A673 (cell line): Measurements from ENCODE around the gene TXN2. TPM values are rescaled to one million over a fixed set of nuclear protein-coding genes. Genes with fewer than 3 reads are reported as not detected.
"Not testable (repeated sequence)": the region's sequence is repeated elsewhere in the genome, so short reads cannot be mapped to it uniquely, and the experiment has no call there.

Source experiments
- BruUV-seq: library from RNA; stranded (reverse); fragments of 400-500 nt; replicated peaks from 2 replicates; lab custom pipeline; 2021; lab: Mats Ljungman, UMichigan
- CTCF ChIA-PET: fragments of 300-600 bp; sonication (Branson Sonifier 250); formaldehyde crosslinking; loops from one replicate; lab custom pipeline; 2022; ENCODE audit warnings: antibody characterized with exemption; lab: Charles Lee
- POLR2A ChIA-PET: fragments of 300-600 bp; sonication (Branson Sonifier 250); formaldehyde crosslinking; loops from one replicate; lab custom pipeline; 2022; ENCODE audit warnings: antibody characterized with exemption; ENCODE audit not compliant: low non-redundant PET; lab: Charles Lee
- DNase-seq: peaks from one replicate; pipeline ENCODE4 v3.0.0-alpha.2; 2015; ENCODE audit warnings: low spot score
- H3K27ac ChIP-seq: fragments of 200-600 bp; sonication (generic); 2 replicates; pipeline ENCODE4 v1.5.1; 2016; ENCODE audit warnings: mixed run types, low read depth, mild to moderate bottlenecking, mixed read lengths, antibody characterized with exemption, low read length; ENCODE audit not compliant: poor library complexity, severe bottlenecking
- H3K27me3 ChIP-seq: fragments of 200-600 bp; sonication (generic); replicated peaks from 2 replicates; pipeline ENCODE4 v1.6.1; 2017; ENCODE audit warnings: mixed run types, low read depth, mild to moderate bottlenecking, mixed read lengths, antibody characterized with exemption, low read length; ENCODE audit not compliant: insufficient read depth, poor library complexity
- H3K36me3 ChIP-seq: fragments of 200-600 bp; sonication (generic); 2 replicates; pipeline ENCODE4 v1.6.1; 2016; ENCODE audit warnings: mixed run types, mild to moderate bottlenecking, mixed read lengths, antibody characterized with exemption, low read length; ENCODE audit not compliant: insufficient read depth, poor library complexity, severe bottlenecking
- H3K4me1 ChIP-seq: fragments of 200-600 bp; sonication (generic); 2 replicates; pipeline ENCODE4 v1.6.1; 2017; ENCODE audit warnings: mixed run types, mild to moderate bottlenecking, mixed read lengths, antibody characterized with exemption, low read length; ENCODE audit not compliant: insufficient read depth, poor library complexity, severe bottlenecking
- H3K4me3 ChIP-seq: fragments of 200-600 bp; sonication (generic); 2 replicates; pipeline ENCODE4 v1.5.1; 2016; ENCODE audit warnings: low read depth, mixed run types, mild to moderate bottlenecking, mixed read lengths, low read length; ENCODE audit not compliant: poor library complexity, severe bottlenecking
- H3K9me3 ChIP-seq: fragments of 200-600 bp; sonication (generic); 2 replicates; pipeline ENCODE4 v1.6.1; 2016; ENCODE audit warnings: mixed run types, low read depth, mild to moderate bottlenecking, mixed read lengths, antibody characterized with exemption, low read length; ENCODE audit not compliant: poor library complexity, severe bottlenecking
- CTCF ChIP-seq: fragments of 300-800, 200-600 bp; sonication (generic); conservative IDR thresholded peaks from 2 replicates; pipeline ENCODE4 v1.5.1; 2017; ENCODE audit warnings: low read depth, mild to moderate bottlenecking, antibody characterized with exemption, low read length, moderate library complexity, mixed read lengths
- EZH2 ChIP-seq: fragments of 200-600 bp; sonication (generic); IDR thresholded peaks from 2 replicates; pipeline ENCODE4 v1.6.1; 2017; ENCODE audit warnings: borderline replicate concordance, low read depth, mild to moderate bottlenecking, mixed read lengths, antibody characterized with exemption, low read length; ENCODE audit not compliant: poor library complexity, severe bottlenecking
- intact Hi-C: fragments of 100-400 bp; cut with micrococcal nuclease; formaldehyde crosslinking; loops from one replicate; pipeline ENCODE4 v1.10.0; 2022; ENCODE audit not compliant: unreplicated experiment
- total RNA-seq: library from RNA; stranded (reverse); gene quantifications from 2 replicates; pipeline ENCODE4 v1.2.3, GENCODE V29; 2021

The TXN2 gene
- total RNA-seq, 1 experiment from 2014 or later = 85.4 TPM

- Histone ChIP-seq H3K4me3 (peak overlapping the region; percentile 41), H3K36me3 (no peaks in the 10 kb centered on the region), H3K4me1 (peaks cover 15% of the 10 kb centered on the region), H3K27ac (peak overlapping the region; percentile 91), H3K9me3 (no peaks in the 10 kb centered on the region), H3K27me3 (no peaks in the 10 kb centered on the region)
- ChIA-PET POLR2A (interaction anchor here (0.5 kb wide), 1 partner anchor 36 kb away, joined by 6 read pairs; no protein-coding TSS in a partner anchor), CTCF (no interaction called here)
- no TSS peak for BruUV-seq
- no peak for TF ChIP-seq CTCF
- TF ChIP-seq EZH2 = no peak
- intact Hi-C loops = loop anchor here (5.0 kb wide), 1 partner anchor 69 kb away; the partner anchor contains the start of gene MYH9
- DNase-seq = no peak
These were observed 25.6 kb downstream of the TXN2 start for GRCh38 chr22:36455571-36456463.

- Histone ChIP-seq H3K4me3 (peak overlapping the region; percentile 41), H3K4me1 (peaks cover 15% of the 10 kb centered on the region), H3K27me3 (no peaks in the 10 kb centered on the region), H3K36me3 (no peaks in the 10 kb centered on the region), H3K9me3 (no peaks in the 10 kb centered on the region), H3K27ac (peak overlapping the region; percentile 91)
- TF ChIP-seq EZH2 (no peak), CTCF (0 out of 2 replicates have a peak, but pooled peaks have one; percentile 21)
- POLR2A ChIA-PET = interaction anchor here (0.5 kb wide), 1 partner anchor 35 kb away, joined by 6 read pairs; no protein-coding TSS in a partner anchor
- peak; percentile 88 for DNase-seq
- intact Hi-C loops = loop anchor here (5.0 kb wide), 1 partner anchor 68 kb away; the partner anchor contains the start of gene MYH9
- CTCF ChIA-PET = interaction anchor here (0.6 to 0.8 kb wide), 3 partner anchors 15 to 168 kb away, joined by 4 to 8 read pairs (median 5); partner anchors contain the start of gene TXN2
- BruUV-seq = no TSS peak
These were observed 26.4 kb downstream of the TXN2 start for GRCh38 chr22:36454916-36455570.

DNA sequence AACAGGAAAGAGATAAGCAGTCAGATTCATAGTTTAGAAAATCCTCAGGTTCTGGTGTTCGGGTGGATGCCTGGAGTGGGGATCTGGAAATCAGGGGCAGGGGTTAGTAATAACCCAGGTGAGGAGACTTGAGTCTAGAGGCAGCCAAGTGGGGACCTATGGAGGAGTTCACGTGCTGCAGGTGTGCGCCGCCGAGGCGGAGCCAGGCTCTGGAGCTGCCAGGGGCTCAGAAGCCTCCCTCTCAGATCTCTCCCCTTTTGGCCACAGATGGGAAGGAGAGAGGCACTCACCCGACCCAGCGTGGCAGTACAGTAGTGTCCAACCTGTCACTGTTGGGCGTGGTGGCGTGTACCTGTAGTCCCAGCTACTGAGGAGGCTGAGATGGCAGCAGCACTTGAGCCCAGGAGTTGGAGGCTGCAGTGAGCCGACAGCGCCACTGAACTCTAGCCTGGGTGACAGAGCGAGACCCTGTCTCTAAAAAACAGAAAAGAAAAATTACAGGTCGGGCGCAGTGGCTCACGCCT lies 27.5 kb downstream of the TXN2 start:
- Histone ChIP-seq H3K4me1 (peaks cover 15% of the 10 kb centered on the region), H3K36me3 (no peaks in the 10 kb centered on the region), H3K27ac (no peak overlapping the region), H3K9me3 (no peaks in the 10 kb centered on the region), H3K4me3 (no peak overlapping the region), H3K27me3 (no peaks in the 10 kb centered on the region)
- POLR2A ChIA-PET = interaction anchor here (0.7 kb wide), 1 partner anchor 89 kb away, joined by 12 read pairs; no protein-coding TSS in a partner anchor
- BruUV-seq = no TSS peak
- DNase-seq = no peak
- intact Hi-C loops = no loop called here
- CTCF ChIA-PET = no interaction called here
- TF ChIP-seq CTCF = no peak
- no peak for TF ChIP-seq EZH2

DNA sequence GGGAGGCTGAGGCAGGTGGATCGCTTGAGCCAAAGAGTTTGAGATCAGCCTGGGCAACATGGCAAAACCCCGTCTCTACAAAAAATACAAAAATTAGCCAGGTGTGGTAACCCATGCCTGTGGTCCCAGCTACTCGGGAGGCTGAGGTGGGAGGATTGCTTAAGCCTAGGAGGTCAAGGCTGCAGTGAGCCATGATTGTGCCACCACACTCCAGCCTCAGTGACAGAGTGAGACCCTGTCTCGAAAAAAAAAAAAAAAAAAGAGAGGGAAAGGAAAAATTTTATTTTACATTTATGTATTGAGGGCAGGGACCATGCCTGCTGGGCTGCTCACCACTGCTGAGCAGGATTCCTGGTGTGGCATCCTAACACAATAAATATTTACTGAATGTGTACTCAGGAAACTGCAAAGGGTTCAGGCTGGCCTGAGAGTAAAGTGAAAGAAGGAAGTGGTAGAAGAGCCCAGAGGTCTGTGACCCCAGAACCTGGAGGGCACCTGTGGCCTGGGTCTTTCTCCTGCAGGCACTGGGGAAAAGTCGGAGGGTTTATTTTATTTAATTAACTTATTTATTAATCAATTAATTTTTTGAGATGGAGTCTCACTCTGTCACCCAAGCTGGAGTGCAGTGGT lies 28.3 kb downstream of the TXN2 start:
- H3K27ac ChIP-seq, DNase-seq, POLR2A ChIA-PET, CTCF ChIA-PET, H3K36me3 ChIP-seq, H3K9me3 ChIP-seq, BruUV-seq, H3K4me3 ChIP-seq, intact Hi-C loops, H3K27me3 ChIP-seq: not testable (repeated sequence)
- peaks cover 15% of the 10 kb centered on the region for H3K4me1 ChIP-seq
